Neural cell (in vitro differentiated cells): ENCODE results near the gene ARF5.

Experiments
- EZH2 ChIP-seq: fragments of 200-600, 300-800 bp; shearing (Covaris generic), sonication (generic); IDR thresholded peaks from 2 replicates; pipeline ENCODE4 v1.6.1; 2014; ENCODE audit warnings: antibody characterized with exemption, low read length, borderline replicate concordance, mild to moderate bottlenecking; ENCODE audit not compliant: insufficient read depth, poor library complexity, severe bottlenecking
- POLR2AphosphoS5 ChIP-seq: IDR thresholded peaks from 2 replicates; pipeline ENCODE4 v1.6.1; 2012
- TAF1 ChIP-seq: IDR thresholded peaks from 2 replicates; pipeline ENCODE4 v1.6.1; 2012; ENCODE audit warnings: low read depth
- TF ChIP-seq, protein P1 (sequence below): fragments of 450-650 bp; IDR thresholded peaks from 2 replicates; pipeline ENCODE4 v1.5.1; 2014; ENCODE audit warnings: antibody characterized with exemption, mild to moderate bottlenecking, moderate library complexity; ENCODE audit not compliant: poor library complexity, severe bottlenecking
- TF ChIP-seq, protein P2 (sequence below): IDR thresholded peaks from 2 replicates; pipeline ENCODE4 v1.6.1; 2012; ENCODE audit warnings: borderline replicate concordance

DNA sequence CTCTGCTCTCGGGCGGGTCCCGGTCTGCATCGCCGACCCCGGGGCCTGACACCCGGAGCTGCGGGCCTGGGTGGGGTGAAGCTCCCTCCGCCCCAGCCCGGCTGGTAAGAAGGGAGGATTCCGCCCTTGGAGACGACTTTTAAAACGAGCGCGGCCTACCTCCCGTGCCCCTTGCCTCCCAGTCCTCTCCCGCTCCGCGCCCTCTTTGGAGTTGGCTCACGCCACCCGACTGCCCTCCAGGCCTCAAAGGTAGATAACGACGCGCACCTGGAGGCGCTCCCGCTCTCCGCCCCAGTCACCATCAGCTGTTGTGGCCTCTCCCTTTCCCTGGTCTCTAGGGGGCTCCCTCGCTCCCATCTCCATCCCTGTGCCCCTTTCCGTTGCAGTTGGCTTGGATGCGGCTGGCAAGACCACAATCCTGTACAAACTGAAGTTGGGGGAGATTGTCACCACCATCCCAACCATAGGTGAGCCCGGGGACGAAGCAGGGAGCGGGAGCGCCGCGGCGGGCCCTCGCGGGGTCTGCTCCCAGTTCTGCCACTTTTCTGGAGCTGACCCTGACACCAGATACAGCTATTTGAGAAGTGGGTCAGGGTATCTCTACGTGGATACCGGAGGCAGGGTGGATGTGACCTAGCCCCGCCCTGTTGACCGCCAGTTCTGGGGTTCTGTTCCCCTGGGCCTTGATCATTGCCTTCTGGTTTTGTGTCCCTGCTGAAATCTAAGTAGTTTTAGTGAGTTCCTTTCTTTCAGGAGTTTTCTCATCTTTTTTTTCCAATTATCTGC lies 679 bp downstream of the ARF5 start:
- TF ChIP-seq, protein P1, sequence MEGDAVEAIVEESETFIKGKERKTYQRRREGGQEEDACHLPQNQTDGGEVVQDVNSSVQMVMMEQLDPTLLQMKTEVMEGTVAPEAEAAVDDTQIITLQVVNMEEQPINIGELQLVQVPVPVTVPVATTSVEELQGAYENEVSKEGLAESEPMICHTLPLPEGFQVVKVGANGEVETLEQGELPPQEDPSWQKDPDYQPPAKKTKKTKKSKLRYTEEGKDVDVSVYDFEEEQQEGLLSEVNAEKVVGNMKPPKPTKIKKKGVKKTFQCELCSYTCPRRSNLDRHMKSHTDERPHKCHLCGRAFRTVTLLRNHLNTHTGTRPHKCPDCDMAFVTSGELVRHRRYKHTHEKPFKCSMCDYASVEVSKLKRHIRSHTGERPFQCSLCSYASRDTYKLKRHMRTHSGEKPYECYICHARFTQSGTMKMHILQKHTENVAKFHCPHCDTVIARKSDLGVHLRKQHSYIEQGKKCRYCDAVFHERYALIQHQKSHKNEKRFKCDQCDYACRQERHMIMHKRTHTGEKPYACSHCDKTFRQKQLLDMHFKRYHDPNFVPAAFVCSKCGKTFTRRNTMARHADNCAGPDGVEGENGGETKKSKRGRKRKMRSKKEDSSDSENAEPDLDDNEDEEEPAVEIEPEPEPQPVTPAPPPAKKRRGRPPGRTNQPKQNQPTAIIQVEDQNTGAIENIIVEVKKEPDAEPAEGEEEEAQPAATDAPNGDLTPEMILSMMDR = peak; percentile 77
- TF ChIP-seq, protein P2, sequence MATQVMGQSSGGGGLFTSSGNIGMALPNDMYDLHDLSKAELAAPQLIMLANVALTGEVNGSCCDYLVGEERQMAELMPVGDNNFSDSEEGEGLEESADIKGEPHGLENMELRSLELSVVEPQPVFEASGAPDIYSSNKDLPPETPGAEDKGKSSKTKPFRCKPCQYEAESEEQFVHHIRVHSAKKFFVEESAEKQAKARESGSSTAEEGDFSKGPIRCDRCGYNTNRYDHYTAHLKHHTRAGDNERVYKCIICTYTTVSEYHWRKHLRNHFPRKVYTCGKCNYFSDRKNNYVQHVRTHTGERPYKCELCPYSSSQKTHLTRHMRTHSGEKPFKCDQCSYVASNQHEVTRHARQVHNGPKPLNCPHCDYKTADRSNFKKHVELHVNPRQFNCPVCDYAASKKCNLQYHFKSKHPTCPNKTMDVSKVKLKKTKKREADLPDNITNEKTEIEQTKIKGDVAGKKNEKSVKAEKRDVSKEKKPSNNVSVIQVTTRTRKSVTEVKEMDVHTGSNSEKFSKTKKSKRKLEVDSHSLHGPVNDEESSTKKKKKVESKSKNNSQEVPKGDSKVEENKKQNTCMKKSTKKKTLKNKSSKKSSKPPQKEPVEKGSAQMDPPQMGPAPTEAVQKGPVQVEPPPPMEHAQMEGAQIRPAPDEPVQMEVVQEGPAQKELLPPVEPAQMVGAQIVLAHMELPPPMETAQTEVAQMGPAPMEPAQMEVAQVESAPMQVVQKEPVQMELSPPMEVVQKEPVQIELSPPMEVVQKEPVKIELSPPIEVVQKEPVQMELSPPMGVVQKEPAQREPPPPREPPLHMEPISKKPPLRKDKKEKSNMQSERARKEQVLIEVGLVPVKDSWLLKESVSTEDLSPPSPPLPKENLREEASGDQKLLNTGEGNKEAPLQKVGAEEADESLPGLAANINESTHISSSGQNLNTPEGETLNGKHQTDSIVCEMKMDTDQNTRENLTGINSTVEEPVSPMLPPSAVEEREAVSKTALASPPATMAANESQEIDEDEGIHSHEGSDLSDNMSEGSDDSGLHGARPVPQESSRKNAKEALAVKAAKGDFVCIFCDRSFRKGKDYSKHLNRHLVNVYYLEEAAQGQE = peak; percentile 13
- TF ChIP-seq EZH2 (no peak), POLR2AphosphoS5 (peak; percentile 18), TAF1 (no peak)
